Measurements from ENCODE around the gene TMEM266. TPM values are rescaled to one million over a fixed set of nuclear protein-coding genes. Genes with fewer than 3 reads are reported as not detected.

The TMEM266 gene
- total RNA-seq, 2 experiments from 2014 or later: not detected

- Mint-ChIP-seq H3K27ac (no peak overlapping the region), H3K9me3 (no peaks in the 10 kb centered on the region), H3K4me3 (no peak overlapping the region), H3K27me3 (no peaks in the 10 kb centered on the region), H3K4me1 (ENCODE audit: low read depth) (no peaks in the 10 kb centered on the region), H3K36me3 (ENCODE audit: low read depth) (no peaks in the 10 kb centered on the region)
- ATAC-seq (ENCODE audit: poor library complexity) (no peak), DNase-seq (no peak)
- H3K36me3 ChIP-seq (ENCODE audit: insufficient read depth, low read length): no peaks in the 10 kb centered on the region
- ChIA-PET POLR2A (no interaction called here), CTCF (no interaction called here)
- no peaks in the 10 kb centered on the region for H3K9me3 ChIP-seq (ENCODE audit: control insufficient read depth in 1 of 2, insufficient read depth in 1 of 2, low read length in 2 of 2)
- no peaks in the 10 kb centered on the region for H3K4me1 ChIP-seq (ENCODE audit: insufficient read depth, low read length)
- H3K4me3 ChIP-seq (ENCODE audit: low read length): no peak overlapping the region
- intact Hi-C loops (cut with DNase I, micrococcal nuclease): no loop called here
- no peak for TF ChIP-seq CTCF (IDR thresholded peaks at IDR 0.05)
- no peak overlapping the region for H3K27ac ChIP-seq (ENCODE audit: low read depth in 1 of 2, low read length in 2 of 2)
- H3K27me3 ChIP-seq (ENCODE audit: control insufficient read depth in 1 of 2, insufficient read depth in 2 of 2, low read length in 2 of 2): no peaks in the 10 kb centered on the region
Observed at GRCh38 chr15:76161153-76162035, 101.6 kb downstream of the TMEM266 start.

- Mint-ChIP-seq H3K27me3 (no peaks in the 10 kb centered on the region), H3K36me3 (ENCODE audit: low read depth) (no peaks in the 10 kb centered on the region), H3K4me3 (no peak overlapping the region), H3K9me3 (no peaks in the 10 kb centered on the region), H3K4me1 (ENCODE audit: low read depth) (no peaks in the 10 kb centered on the region), H3K27ac (no peak overlapping the region)
- Histone ChIP-seq H3K9me3 (ENCODE audit: control insufficient read depth in 1 of 2, insufficient read depth in 1 of 2, low read length in 2 of 2) (no peaks in the 10 kb centered on the region), H3K27ac (ENCODE audit: low read depth in 1 of 2, low read length in 2 of 2) (no peak overlapping the region), H3K4me3 (ENCODE audit: low read length) (no peak overlapping the region), H3K27me3 (ENCODE audit: control insufficient read depth in 1 of 2, insufficient read depth in 2 of 2, low read length in 2 of 2) (no peaks in the 10 kb centered on the region), H3K36me3 (ENCODE audit: insufficient read depth, low read length) (no peaks in the 10 kb centered on the region), H3K4me1 (ENCODE audit: insufficient read depth, low read length) (no peaks in the 10 kb centered on the region)
- TF ChIP-seq CTCF (IDR thresholded peaks at IDR 0.05): no peak
- POLR2A ChIA-PET: no interaction called here
- intact Hi-C loops (cut with DNase I, micrococcal nuclease): no loop called here
- ATAC-seq (ENCODE audit: poor library complexity): no peak
- CTCF ChIA-PET: no interaction called here
- no peak for DNase-seq
Observed at GRCh38 chr15:76162036-76162398, 102.2 kb downstream of the TMEM266 start.

GRCh38 chr15:76162784-76163456 lies 103.1 kb downstream of the TMEM266 start:
- no peak for ATAC-seq (ENCODE audit: poor library complexity)
- Mint-ChIP-seq H3K27ac (no peak overlapping the region), H3K4me3 (no peak overlapping the region), H3K4me1 (ENCODE audit: low read depth) (no peaks in the 10 kb centered on the region), H3K9me3 (no peaks in the 10 kb centered on the region), H3K27me3 (no peaks in the 10 kb centered on the region), H3K36me3 (ENCODE audit: low read depth) (no peaks in the 10 kb centered on the region)
- Histone ChIP-seq H3K36me3 (ENCODE audit: insufficient read depth, low read length) (no peaks in the 10 kb centered on the region), H3K27ac (ENCODE audit: low read depth in 1 of 2, low read length in 2 of 2) (no peak overlapping the region), H3K4me1 (ENCODE audit: insufficient read depth, low read length) (no peaks in the 10 kb centered on the region), H3K4me3 (ENCODE audit: low read length) (no peak overlapping the region), H3K9me3 (ENCODE audit: control insufficient read depth in 1 of 2, insufficient read depth in 1 of 2, low read length in 2 of 2) (no peaks in the 10 kb centered on the region), H3K27me3 (ENCODE audit: control insufficient read depth in 1 of 2, insufficient read depth in 2 of 2, low read length in 2 of 2) (no peaks in the 10 kb centered on the region)
- intact Hi-C loops (cut with DNase I, micrococcal nuclease): no loop called here
- TF ChIP-seq CTCF (IDR thresholded peaks at IDR 0.05): no peak
- ChIA-PET POLR2A (no interaction called here), CTCF (no interaction called here)
- no peak for DNase-seq

Data from CD4-positive, alpha-beta T cell (primary cell).